CD14-positive monocyte (primary cell): ENCODE results near the gene GIT2. TPM values are rescaled to one million over a fixed set of nuclear protein-coding genes. Genes with fewer than 3 reads are reported as not detected.

Experiments used
- DNase-seq, 3 donors: peaks; one replicate each; pipeline ENCODE4 v3.0.0-alpha.2; 2011 to 2022
- H2AFZ ChIP-seq: 2 replicates; pipeline ENCODE4 v1.6.0; 2012; ENCODE audit warnings: mild to moderate bottlenecking, low read depth, low read length, inconsistent platforms; ENCODE audit not compliant: insufficient read depth, poor library complexity, severe bottlenecking
- H3K27ac ChIP-seq, 2 donors: 1 replicate in 1 of 2; 2 replicates in 1 of 2; pipeline ENCODE4 v1.5.1; 2012 to 2013; ENCODE audit warnings: low read length in 2 of 2, control low read depth in 1 of 2, inconsistent platforms in 1 of 2, low read depth in 1 of 2, mild to moderate bottlenecking in 1 of 2
- H3K27me3 ChIP-seq, 2 donors: one replicate each; pipeline versions ENCODE4 v1.6.0 to v1.6.1; 2011 to 2013; ENCODE audit warnings: low read length in 2 of 2; ENCODE audit not compliant: control insufficient read depth in 2 of 2, insufficient read depth in 2 of 2
- H3K36me3 ChIP-seq, 2 donors: replicated peaks in 1 of 2; 1 replicate in 1 of 2; 2 replicates in 1 of 2; pipeline versions ENCODE4 v1.5.1 to v1.6.1; 2012 to 2013; ENCODE audit warnings: low read length in 2 of 2, control low read depth in 1 of 2, inconsistent platforms in 1 of 2, mild to moderate bottlenecking in 1 of 2; ENCODE audit not compliant: insufficient read depth in 2 of 2, control insufficient read depth in 1 of 2
- H3K4me1 ChIP-seq, 2 donors: 1 replicate in 1 of 2; 2 replicates in 1 of 2; pipeline versions ENCODE4 v1.5.1 to v1.6.1; 2012 to 2013; ENCODE audit warnings: low read length in 2 of 2, control low read depth in 1 of 2, inconsistent platforms in 1 of 2, mild to moderate bottlenecking in 1 of 2, moderate library complexity in 1 of 2; ENCODE audit not compliant: insufficient read depth in 2 of 2, control insufficient read depth in 1 of 2
- H3K4me2 ChIP-seq: replicated peaks from 2 replicates; pipeline ENCODE3; 2012; ENCODE audit warnings: low read length, moderate library complexity, mild to moderate bottlenecking; ENCODE audit not compliant: poor library complexity, severe bottlenecking; ENCODE audit errors: extremely low read depth
- H3K4me3 ChIP-seq, 3 experiments: fragments of 200-600 bp in 1 of 3; sonication (generic) in 1 of 3; replicated peaks in 1 of 3; 1 replicate in 2 of 3; 2 replicates in 1 of 3; pipeline ENCODE4 v1.5.1; 2011 to 2013; ENCODE audit warnings: low read length in 3 of 3, mild to moderate bottlenecking in 3 of 3, control low read depth in 2 of 3, low read depth in 2 of 3, inconsistent platforms in 1 of 3, moderate library complexity in 1 of 3
- H3K79me2 ChIP-seq: 2 replicates; pipeline ENCODE4 v1.6.0; 2012; ENCODE audit warnings: mild to moderate bottlenecking, control low read depth, inconsistent platforms, low read length, moderate library complexity; ENCODE audit not compliant: insufficient read depth
- H3K9ac ChIP-seq: 2 replicates; pipeline ENCODE4 v1.6.0; 2017; ENCODE audit warnings: low read length, mild to moderate bottlenecking; ENCODE audit not compliant: insufficient read depth, poor library complexity, severe bottlenecking
- H3K9me3 ChIP-seq, 2 donors: replicated peaks in 1 of 2; 1 replicate in 1 of 2; 2 replicates in 1 of 2; pipeline versions ENCODE4 v1.5.1 to v1.6.1; 2012 to 2013; ENCODE audit warnings: low read length in 2 of 2, control low read depth in 1 of 2; ENCODE audit not compliant: control insufficient read depth in 1 of 2, insufficient read depth in 1 of 2
- H4K20me1 ChIP-seq: 2 replicates; pipeline ENCODE4 v1.6.0; 2012; ENCODE audit warnings: mild to moderate bottlenecking, low read length, control low read depth, moderate library complexity; ENCODE audit not compliant: insufficient read depth
- H3K27ac Mint-ChIP-seq, 7 donors: one replicate each; pipeline ENCODE4 v1.8.0; 2020; ENCODE audit warnings: mild to moderate bottlenecking in 7 of 7, mixed read lengths in 7 of 7, moderate library complexity in 6 of 7, inconsistent platforms in 2 of 7
- H3K27me3 Mint-ChIP-seq, 3 donors: one replicate each; pipeline ENCODE4 v1.8.0; 2021 to 2022; ENCODE audit warnings: low read depth in 3 of 3, mild to moderate bottlenecking in 3 of 3, mixed read lengths in 3 of 3, moderate library complexity in 3 of 3, inconsistent platforms in 1 of 3
- H3K36me3 Mint-ChIP-seq, 2 donors: one replicate each; pipeline ENCODE4 v1.8.0; 2020; ENCODE audit warnings: mixed read lengths in 2 of 2, inconsistent platforms in 1 of 2, mild to moderate bottlenecking in 1 of 2
- H3K4me1 Mint-ChIP-seq: one replicate; pipeline ENCODE4 v1.8.0; 2020; ENCODE audit warnings: mild to moderate bottlenecking, mixed read lengths
- H3K4me3 Mint-ChIP-seq, 2 donors: one replicate each; pipeline ENCODE4 v1.8.0; 2020; ENCODE audit warnings: mild to moderate bottlenecking in 2 of 2, mixed read lengths in 2 of 2, moderate library complexity in 1 of 2
- H3K9me3 Mint-ChIP-seq, 7 donors: one replicate each; pipeline ENCODE4 v1.8.0; 2020 to 2022; ENCODE audit warnings: mixed read lengths in 7 of 7, mild to moderate bottlenecking in 6 of 7, moderate library complexity in 6 of 7, inconsistent platforms in 2 of 7
- CTCF ChIP-seq: fragments of 200-600 bp; IDR thresholded peaks from one replicate; pipeline ENCODE4 v1.8.0; 2022; ENCODE audit warnings: antibody characterized with exemption, mild to moderate bottlenecking
- WGBS: methylation state at CpG from one replicate; pipeline ENCODE4 v1.1.5; 2013; ENCODE audit warnings: missing lambda C conversion rate; ENCODE audit not compliant: insufficient coverage; 5-methylcytosine and 5-hydroxymethylcytosine counted together
- intact Hi-C, 2 donors: fragments of 100-400 bp; cut with micrococcal nuclease; formaldehyde crosslinking; loops; one replicate each; pipeline versions ENCODE4 v1.15.0 to v1.15.1; 2023
- polyA plus RNA-seq, 3 donors: library from polyadenylated mRNA; depleted of rRNA in 1 of 3; unstranded in 2 of 3; stranded (reverse) in 1 of 3; fragments of 300-500 nt in 2 of 3; fragments of >200 nt in 1 of 3; fragmentation: Illumina TruSeq in 2 of 3; gene quantifications; 1 replicate in 2 of 3; 2 replicates in 1 of 3; pipeline ENCODE4 v1.2.3, GENCODE V29; 2012 to 2021

Gene GIT2
- polyA plus RNA-seq, 3 donors = 75.8 to 139 (median 98.8) TPM

- no peaks in the 10 kb centered on the region for H3K36me3 ChIP-seq
- H3K4me2 ChIP-seq = no peak overlapping the region
- no peak for DNase-seq
- Mint-ChIP-seq H3K4me3 (no peak overlapping the region), H3K9me3 (peaks cover 0 to 6% (median 0%) of the 10 kb centered on the region in 7 donors), H3K36me3 (peaks cover 3 to 8% of the 10 kb centered on the region in 2 donors), H3K4me1 (peaks cover 35% of the 10 kb centered on the region), H3K27me3 (peaks cover 0 to 2% (median 0%) of the 10 kb centered on the region in 3 donors), H3K27ac (peak overlapping the region in 3 of 7 donors; percentile 26 to 54 (median 35))
- no peak overlapping the region for H2AFZ ChIP-seq
- no peaks in the 10 kb centered on the region for H3K9me3 ChIP-seq
- H3K4me3 ChIP-seq = no peak overlapping the region
- H3K27me3 ChIP-seq = no peaks in the 10 kb centered on the region
- intact Hi-C loops = no loop called here
- H3K79me2 ChIP-seq = no peaks in the 10 kb centered on the region
- TF ChIP-seq CTCF = no peak
- H3K27ac ChIP-seq = no peak overlapping the region
- H3K4me1 ChIP-seq = peaks cover 30 to 35% of the 10 kb centered on the region in 2 donors
- H4K20me1 ChIP-seq = no peaks in the 10 kb centered on the region
- WGBS = 79% methylated on average over 2 of the region's 4 CpGs
- H3K9ac ChIP-seq = no peak overlapping the region
These were observed 101.2 kb downstream of the GIT2 start for GRCh38 chr12:109894939-109895338.

GRCh38 chr12:109893261-109893995, 102.7 kb downstream of the GIT2 start:
- Histone ChIP-seq H2AFZ (no peak overlapping the region), H3K4me2 (no peak overlapping the region), H3K27me3 (no peaks in the 10 kb centered on the region), H3K36me3 (no peaks in the 10 kb centered on the region), H3K79me2 (no peaks in the 10 kb centered on the region), H3K27ac (peak overlapping the region; percentile 65 to 81), H3K9me3 (no peaks in the 10 kb centered on the region), H3K9ac (no peak overlapping the region), H4K20me1 (no peaks in the 10 kb centered on the region), H3K4me1 (peaks cover 39 to 43% of the 10 kb centered on the region in 2 donors), H3K4me3 (no peak overlapping the region)
- 71% methylated on average over 2 of the region's 7 CpGs for WGBS
- Mint-ChIP-seq H3K9me3 (peaks cover 0 to 6% (median 0%) of the 10 kb centered on the region in 7 donors), H3K36me3 (peaks cover 3 to 8% of the 10 kb centered on the region in 2 donors), H3K27me3 (peaks cover 0 to 2% (median 0%) of the 10 kb centered on the region in 3 donors), H3K4me3 (no peak overlapping the region), H3K27ac (peak overlapping the region; percentile 75 to 96 (median 91)), H3K4me1 (peaks cover 44% of the 10 kb centered on the region)
- intact Hi-C loops = no loop called here
- no peak for TF ChIP-seq CTCF
- peak in 2 of 3 donors; percentile 41 to 49 for DNase-seq
